GM10847 (cell line): ENCODE data around the gene SDF2L1.

ENCODE experiments used
- POLR2A ChIP-seq: IDR thresholded peaks from 2 replicates; pipeline ENCODE4 v1.6.1; 2011; ENCODE audit not compliant: insufficient read length; ENCODE audit errors: extremely low read depth

The SDF2L1 gene

GRCh38 chr22:21673534-21674321 is 31.6 kb downstream of the SDF2L1 start:
- TF ChIP-seq POLR2A = no peak

GRCh38 chr22:21674638-21675245 is 32.6 kb downstream of the SDF2L1 start:
- no peak for TF ChIP-seq POLR2A

GRCh38 chr22:21677606-21678443 is 35.7 kb downstream of the SDF2L1 start:
- no peak for TF ChIP-seq POLR2A

DNA sequence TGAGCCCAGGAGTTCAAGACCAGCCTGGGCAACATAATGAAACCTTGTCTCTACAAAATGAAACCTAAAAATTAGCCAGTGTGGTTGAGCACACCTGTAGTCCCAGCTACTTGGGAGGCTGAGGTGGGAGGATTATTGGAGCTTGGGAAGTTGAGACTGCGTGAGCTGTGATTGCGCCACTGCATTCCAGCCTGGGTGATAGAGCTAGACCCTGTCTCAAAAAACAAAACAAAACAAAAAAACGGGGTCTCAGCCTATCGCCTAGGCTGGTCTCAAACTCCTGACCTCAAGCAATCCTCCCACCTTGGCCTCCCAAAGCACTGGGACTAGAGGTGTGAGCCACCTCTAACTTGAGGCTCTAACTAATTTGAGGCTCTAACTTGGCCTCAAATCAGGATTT is 37.3 kb downstream of the SDF2L1 start:
- no peak for TF ChIP-seq POLR2A

GRCh38 chr22:21680830-21681565 is 38.9 kb downstream of the SDF2L1 start:
- no peak for TF ChIP-seq POLR2A

- TF ChIP-seq POLR2A = no peak
Observed at GRCh38 chr22:21681566-21682370, 39.7 kb downstream of the SDF2L1 start.

- no peak for TF ChIP-seq POLR2A
Observed at GRCh38 chr22:21682385-21683175, 40.5 kb downstream of the SDF2L1 start.

- TF ChIP-seq POLR2A = no peak
Observed at GRCh38 chr22:21683401-21683811, 41.3 kb downstream of the SDF2L1 start.

GRCh38 chr22:21684492-21685163 is 42.5 kb downstream of the SDF2L1 start:
- no peak for TF ChIP-seq POLR2A

- no peak for TF ChIP-seq POLR2A
Observed at GRCh38 chr22:21685164-21685513, 43.0 kb downstream of the SDF2L1 start.

DNA sequence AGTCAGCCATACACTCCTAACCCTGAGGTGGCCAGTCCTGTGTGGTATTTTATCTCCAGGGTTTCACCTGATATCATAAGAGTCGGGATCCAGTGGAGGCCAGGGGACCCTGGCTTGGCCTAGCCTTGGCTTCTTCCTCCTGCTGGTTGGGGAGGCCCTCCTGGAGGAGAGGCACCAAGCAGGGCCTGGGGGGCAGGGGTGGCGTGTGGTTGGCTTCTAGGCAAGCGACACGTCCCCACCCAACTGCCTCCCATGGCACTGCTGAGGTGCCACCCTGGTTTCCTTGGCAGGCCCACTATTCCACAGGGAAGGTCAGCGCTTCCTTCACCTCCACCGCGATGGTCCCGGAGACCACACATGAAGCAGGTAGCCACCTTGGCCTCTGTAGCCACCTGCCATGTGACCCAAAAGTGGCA is 44.1 kb downstream of the SDF2L1 start:
- no peak for TF ChIP-seq POLR2A

- no peak for TF ChIP-seq POLR2A
Observed at GRCh38 chr22:21686634-21687393, 44.7 kb downstream of the SDF2L1 start.
